NCI-H524 (cell line): ENCODE data around the gene PXMP4.

ENCODE experiments used
- DNase-seq, 2 experiments: peaks; one replicate each; lab custom pipeline; 2025; lab: John Stamatoyannopoulos, UW

Gene PXMP4

GRCh38 chr20:33656010-33656782 is 63.9 kb downstream of the PXMP4 start:
- no peak for DNase-seq

- no peak for DNase-seq
Observed at GRCh38 chr20:33655164-33655563, 64.9 kb downstream of the PXMP4 start.

DNA sequence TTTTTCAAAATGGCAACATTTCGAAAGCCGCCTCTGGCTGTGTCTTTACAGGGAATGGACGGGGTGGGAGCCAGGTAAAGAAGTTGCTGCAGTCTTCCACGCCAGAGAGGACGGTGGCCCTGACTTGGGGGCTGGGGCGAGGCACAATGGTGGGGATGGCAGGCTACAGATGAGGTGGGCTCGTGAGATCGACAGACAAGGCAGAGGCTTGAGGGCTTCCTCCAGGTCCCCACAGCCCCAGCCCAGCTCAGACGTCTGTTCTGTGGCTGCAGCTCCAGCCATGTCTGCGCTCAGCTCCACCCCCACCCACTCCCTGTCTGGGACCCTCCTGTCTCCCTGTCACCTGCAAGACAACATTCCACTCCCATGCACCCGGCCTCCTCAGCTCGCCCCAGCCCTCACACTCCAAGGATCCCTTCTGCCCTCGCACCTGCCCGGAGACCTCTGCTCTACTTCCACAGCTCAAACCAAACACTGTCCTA is 65.4 kb downstream of the PXMP4 start:
- DNase-seq, result no peak

- no peak for DNase-seq
Observed at GRCh38 chr20:33653900-33654596, 66.1 kb downstream of the PXMP4 start.

DNA sequence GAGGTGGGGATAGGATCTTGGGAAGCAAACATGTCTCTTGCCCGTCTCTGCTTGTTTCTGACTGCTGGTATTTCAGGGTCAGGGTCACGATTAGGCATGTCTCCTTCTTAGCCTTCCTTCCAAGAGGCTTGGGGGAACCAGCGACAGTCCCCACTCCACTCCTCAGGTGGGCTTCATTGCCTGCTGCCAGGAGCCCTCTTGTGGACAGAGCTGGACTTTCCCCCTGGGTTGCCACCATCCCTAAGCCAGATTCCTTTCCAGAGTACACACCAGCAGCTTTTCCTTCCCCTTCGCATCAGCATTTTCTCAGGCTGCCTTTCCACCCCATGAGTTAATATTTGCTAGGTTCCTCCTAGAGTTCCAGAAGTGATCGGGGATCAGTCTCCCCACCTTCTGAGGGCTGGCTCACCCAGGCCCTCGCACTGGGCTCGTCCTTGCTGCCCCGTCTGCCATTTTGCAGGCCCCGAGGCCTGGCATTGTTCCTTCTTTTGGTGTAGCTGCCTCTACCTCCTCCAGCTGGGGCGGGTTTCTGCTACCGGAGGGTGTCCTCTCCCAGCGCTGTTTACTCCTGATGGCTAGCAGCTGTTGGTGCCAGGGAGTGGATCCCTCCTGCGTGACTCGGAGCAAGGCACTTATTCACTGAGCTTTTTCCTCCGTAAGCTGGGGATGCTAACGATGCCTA is 66.8 kb downstream of the PXMP4 start:
- peak; percentile 85 to 90 for DNase-seq
